Metanephros (tissue), 1 donor: ENCODE data around the gene DNAH7. TPM values are rescaled to one million over a fixed set of nuclear protein-coding genes. Genes with fewer than 3 reads are reported as not detected.

Experiments
- total RNA-seq: library from RNA; depleted of rRNA; stranded (reverse); fragments of >200 nt; gene quantifications from one replicate; pipeline ENCODE4 v1.2.3, GENCODE V29; 2014

Gene DNAH7
- total RNA-seq = 10.6 TPM

DNA sequence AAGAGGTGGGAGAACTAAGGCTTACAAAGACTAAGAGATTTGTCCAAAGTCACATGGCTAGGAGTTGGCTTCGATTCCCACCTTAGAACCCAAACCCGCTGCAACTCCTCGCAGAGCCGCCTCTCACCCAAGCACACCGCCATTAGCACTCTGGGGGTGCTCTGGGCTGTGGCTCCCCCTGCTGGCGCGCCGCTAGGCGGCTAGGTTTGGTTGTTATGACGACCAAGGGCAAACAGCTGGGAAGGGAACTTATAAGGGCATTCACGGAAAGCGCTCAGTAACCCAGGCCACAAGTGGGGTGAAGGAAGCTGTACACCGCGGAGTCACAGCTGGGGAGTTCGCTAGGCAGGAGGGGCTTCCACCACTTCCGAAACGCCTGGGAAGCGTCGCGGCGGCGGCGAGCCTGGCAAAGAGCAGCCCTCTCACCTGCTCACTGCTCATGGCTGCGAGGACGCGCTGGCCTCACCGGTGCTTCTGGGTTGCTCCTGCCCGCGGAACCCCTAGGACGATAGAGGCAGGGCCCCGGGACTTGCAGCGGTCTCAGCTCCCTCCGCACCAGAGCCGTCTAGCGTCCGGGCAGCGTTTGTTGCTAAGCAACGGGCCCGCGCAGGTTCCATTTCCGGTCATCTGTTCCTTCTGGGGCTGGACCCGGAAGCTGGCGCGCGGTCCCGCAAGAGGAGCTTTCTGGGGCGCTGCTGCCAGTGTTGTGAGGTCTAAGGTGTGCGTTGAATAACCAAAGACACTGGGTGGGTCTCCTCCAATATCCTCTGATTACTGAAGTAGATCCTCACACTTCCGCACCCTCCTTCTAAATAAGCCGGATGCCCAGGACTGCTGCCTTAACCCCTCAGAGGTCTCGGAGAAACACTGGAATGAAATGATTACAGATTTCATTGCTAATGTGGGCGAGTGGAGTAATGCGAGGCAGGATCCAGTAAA lies at the start of gene DNAH7:
Gene DNAH7 (minus strand): TSS at position 567 of the 939 bp plus-strand sequence. CDS start 126 bp downstream, at position 441.

Other genes with a start within 250 kb of the DNAH7 start
- 18.7 TPM for gene STK17B, start 102.7 kb upstream of the DNAH7 start, total RNA-seq